Measurements from ENCODE around the gene TP53I13.

Gene TP53I13

DNA sequence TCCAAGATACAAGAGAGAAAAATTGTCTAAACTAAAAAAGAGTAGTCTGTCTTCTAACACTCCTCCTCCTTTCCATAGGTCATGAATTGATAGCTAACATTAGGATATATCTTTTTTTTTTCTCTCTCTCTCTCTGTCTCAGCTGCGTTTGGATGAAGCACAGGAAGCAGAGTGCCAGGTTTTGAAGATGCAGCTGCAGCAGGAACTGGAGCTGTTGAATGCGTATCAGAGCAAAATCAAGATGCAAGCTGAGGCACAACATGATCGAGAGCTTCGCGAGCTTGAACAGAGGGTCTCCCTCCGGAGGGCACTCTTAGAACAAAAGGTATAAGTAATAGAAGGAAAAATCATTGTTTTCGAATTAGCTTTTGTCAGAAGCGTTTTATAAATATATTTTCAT is 34.5 kb upstream of the TP53I13 start:
- Histone ChIP-seq H3K4me3 (ENCODE audit: low read depth, low read length, poor library complexity, severe bottlenecking) (no peak overlapping the region), H3F3A (ENCODE audit: insufficient read depth, low read length) (no peaks in the 10 kb centered on the region), H3K9me2 (ENCODE audit: low read depth, low read length) (no peaks in the 10 kb centered on the region), H2AFZ (ENCODE audit: low read length) (no peak overlapping the region), H3K9ac (ENCODE audit: low read length) (no peak overlapping the region), H3K4me1 (ENCODE audit: insufficient read depth, low read length, severe bottlenecking) (no peaks in the 10 kb centered on the region), H4K20me1 (ENCODE audit: insufficient read depth, low read length) (no peaks in the 10 kb centered on the region), H3K36me3 (ENCODE audit: insufficient read depth, low read length) (peaks cover 56% of the 10 kb centered on the region), H3K27ac (ENCODE audit: low read depth, low read length, poor library complexity, severe bottlenecking) (no peak overlapping the region), H3K4me2 (ENCODE audit: low read length) (no peak overlapping the region), H3K27me3 (ENCODE audit: insufficient read depth, low read length) (no peaks in the 10 kb centered on the region), H3K79me2 (ENCODE audit: insufficient read depth, low read length) (no peaks in the 10 kb centered on the region), H3K9me3 (ENCODE audit: low read length) (no peaks in the 10 kb centered on the region)
- TF ChIP-seq, protein P1, sequence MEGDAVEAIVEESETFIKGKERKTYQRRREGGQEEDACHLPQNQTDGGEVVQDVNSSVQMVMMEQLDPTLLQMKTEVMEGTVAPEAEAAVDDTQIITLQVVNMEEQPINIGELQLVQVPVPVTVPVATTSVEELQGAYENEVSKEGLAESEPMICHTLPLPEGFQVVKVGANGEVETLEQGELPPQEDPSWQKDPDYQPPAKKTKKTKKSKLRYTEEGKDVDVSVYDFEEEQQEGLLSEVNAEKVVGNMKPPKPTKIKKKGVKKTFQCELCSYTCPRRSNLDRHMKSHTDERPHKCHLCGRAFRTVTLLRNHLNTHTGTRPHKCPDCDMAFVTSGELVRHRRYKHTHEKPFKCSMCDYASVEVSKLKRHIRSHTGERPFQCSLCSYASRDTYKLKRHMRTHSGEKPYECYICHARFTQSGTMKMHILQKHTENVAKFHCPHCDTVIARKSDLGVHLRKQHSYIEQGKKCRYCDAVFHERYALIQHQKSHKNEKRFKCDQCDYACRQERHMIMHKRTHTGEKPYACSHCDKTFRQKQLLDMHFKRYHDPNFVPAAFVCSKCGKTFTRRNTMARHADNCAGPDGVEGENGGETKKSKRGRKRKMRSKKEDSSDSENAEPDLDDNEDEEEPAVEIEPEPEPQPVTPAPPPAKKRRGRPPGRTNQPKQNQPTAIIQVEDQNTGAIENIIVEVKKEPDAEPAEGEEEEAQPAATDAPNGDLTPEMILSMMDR (IDR thresholded peaks at IDR 0.05; ENCODE audit: low read length) = no peak
- no peak for TF ChIP-seq EZH2 (IDR thresholded peaks at IDR 0.05; ENCODE audit: borderline replicate concordance, low read length)

DNA sequence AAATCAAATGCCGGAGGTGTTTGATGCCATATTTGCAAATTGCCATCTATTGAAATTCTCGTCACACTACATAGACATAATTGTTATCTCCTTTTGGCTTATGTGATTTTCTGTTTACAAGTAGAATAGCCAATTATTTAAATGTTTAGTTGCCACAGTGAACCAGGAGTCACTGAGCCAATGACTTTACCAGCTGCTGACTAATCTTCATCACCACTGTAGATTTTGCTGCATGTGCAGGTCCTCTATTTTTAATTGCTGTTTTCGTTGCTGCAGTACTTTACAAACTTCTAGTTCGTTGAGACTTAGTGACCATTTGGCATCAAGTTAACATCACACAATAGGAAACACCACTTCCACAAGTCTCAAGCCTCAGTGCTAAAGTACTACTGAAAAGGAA is 24.4 kb upstream of the TP53I13 start:
- no peaks in the 10 kb centered on the region for H4K20me1 ChIP-seq (ENCODE audit: insufficient read depth, low read length)
- H3K27ac ChIP-seq (ENCODE audit: low read depth, low read length, poor library complexity, severe bottlenecking) = no peak overlapping the region
- H3K4me3 ChIP-seq (ENCODE audit: low read depth, low read length, poor library complexity, severe bottlenecking) = no peak overlapping the region
- no peak overlapping the region for H3K4me2 ChIP-seq (ENCODE audit: low read length)
- no peaks in the 10 kb centered on the region for H3K9me2 ChIP-seq (ENCODE audit: low read depth, low read length)
- no peaks in the 10 kb centered on the region for H3K4me1 ChIP-seq (ENCODE audit: insufficient read depth, low read length, severe bottlenecking)
- no peaks in the 10 kb centered on the region for H3K9me3 ChIP-seq (ENCODE audit: low read length)
- no peaks in the 10 kb centered on the region for H3K79me2 ChIP-seq (ENCODE audit: insufficient read depth, low read length)
- H3K9ac ChIP-seq (ENCODE audit: low read length) = no peak overlapping the region
- H3K36me3 ChIP-seq (ENCODE audit: insufficient read depth, low read length) = peaks cover 34% of the 10 kb centered on the region
- no peaks in the 10 kb centered on the region for H3F3A ChIP-seq (ENCODE audit: insufficient read depth, low read length)
- H2AFZ ChIP-seq (ENCODE audit: low read length) = no peak overlapping the region
- TF ChIP-seq, protein P1 (IDR thresholded peaks at IDR 0.05; ENCODE audit: low read length) = no peak
- TF ChIP-seq EZH2 (IDR thresholded peaks at IDR 0.05; ENCODE audit: borderline replicate concordance, low read length) = no peak
- H3K27me3 ChIP-seq (ENCODE audit: insufficient read depth, low read length) = no peaks in the 10 kb centered on the region

DNA sequence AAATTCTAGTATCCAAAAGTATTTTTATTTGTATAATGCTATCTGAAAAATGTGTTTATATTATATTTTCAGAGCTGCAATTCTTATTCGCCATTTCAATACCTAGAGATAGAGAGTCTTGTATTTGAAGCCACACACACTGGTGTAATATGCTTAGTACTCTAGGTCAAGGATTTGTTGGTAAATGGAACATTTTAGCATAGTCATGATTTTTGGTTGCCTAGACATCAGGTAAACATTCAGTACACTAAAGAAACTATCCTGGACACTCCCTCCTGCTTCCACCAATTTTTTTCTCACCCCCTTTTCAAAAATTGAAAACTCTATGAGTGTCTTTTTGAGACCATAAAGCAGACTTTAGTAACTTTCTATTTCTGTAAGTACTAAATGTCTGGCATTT is 22.4 kb upstream of the TP53I13 start:
- H3K4me1 ChIP-seq (ENCODE audit: insufficient read depth, low read length, severe bottlenecking) = no peaks in the 10 kb centered on the region
- H3K79me2 ChIP-seq (ENCODE audit: insufficient read depth, low read length) = no peaks in the 10 kb centered on the region
- TF ChIP-seq, protein P1 (IDR thresholded peaks at IDR 0.05; ENCODE audit: low read length) = no peak
- no peak for TF ChIP-seq EZH2 (IDR thresholded peaks at IDR 0.05; ENCODE audit: borderline replicate concordance, low read length)
- H3K9me3 ChIP-seq (ENCODE audit: low read length) = no peaks in the 10 kb centered on the region
- no peaks in the 10 kb centered on the region for H3K27me3 ChIP-seq (ENCODE audit: insufficient read depth, low read length)
- no peaks in the 10 kb centered on the region for H3F3A ChIP-seq (ENCODE audit: insufficient read depth, low read length)
- H3K4me2 ChIP-seq (ENCODE audit: low read length) = no peak overlapping the region
- no peak overlapping the region for H3K9ac ChIP-seq (ENCODE audit: low read length)
- peaks cover 27% of the 10 kb centered on the region for H3K36me3 ChIP-seq (ENCODE audit: insufficient read depth, low read length)
- no peak overlapping the region for H3K27ac ChIP-seq (ENCODE audit: low read depth, low read length, poor library complexity, severe bottlenecking)
- no peaks in the 10 kb centered on the region for H3K9me2 ChIP-seq (ENCODE audit: low read depth, low read length)
- H3K4me3 ChIP-seq (ENCODE audit: low read depth, low read length, poor library complexity, severe bottlenecking) = no peak overlapping the region
- H2AFZ ChIP-seq (ENCODE audit: low read length) = no peak overlapping the region
- no peaks in the 10 kb centered on the region for H4K20me1 ChIP-seq (ENCODE audit: insufficient read depth, low read length)

Data from OCI-LY1 (cell line).